ENCODE data around the gene TMEM272.
A peak's percentile ranks its signal among the peaks of the same experiment; 100 is the strongest.
"Not testable (repeated sequence)": the region's sequence is repeated elsewhere in the genome, so short reads cannot be mapped to it uniquely, and the experiment has no call there.

Gene TMEM272

DNA sequence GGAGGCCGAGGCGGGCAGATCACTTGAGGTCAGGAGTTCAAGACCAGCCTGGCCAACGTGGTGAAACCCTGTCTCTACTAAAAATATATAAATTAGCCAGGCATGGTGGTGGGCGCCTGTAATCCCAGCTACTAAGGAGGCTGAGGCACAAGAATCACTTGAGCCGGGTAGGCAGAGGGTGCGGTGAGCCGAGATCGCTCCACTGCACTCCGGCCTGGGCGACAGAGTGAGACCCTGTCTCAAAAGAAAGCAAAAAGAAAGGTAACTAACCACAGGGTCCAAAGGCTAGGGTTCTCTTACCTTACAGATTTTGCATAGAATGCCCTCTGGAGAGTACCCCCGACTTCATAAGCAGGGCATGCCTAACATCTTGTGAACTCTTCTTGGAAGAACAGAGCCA lies 20.3 kb downstream of the TMEM272 start:
- not testable (repeated sequence) for DNase-seq

DNA sequence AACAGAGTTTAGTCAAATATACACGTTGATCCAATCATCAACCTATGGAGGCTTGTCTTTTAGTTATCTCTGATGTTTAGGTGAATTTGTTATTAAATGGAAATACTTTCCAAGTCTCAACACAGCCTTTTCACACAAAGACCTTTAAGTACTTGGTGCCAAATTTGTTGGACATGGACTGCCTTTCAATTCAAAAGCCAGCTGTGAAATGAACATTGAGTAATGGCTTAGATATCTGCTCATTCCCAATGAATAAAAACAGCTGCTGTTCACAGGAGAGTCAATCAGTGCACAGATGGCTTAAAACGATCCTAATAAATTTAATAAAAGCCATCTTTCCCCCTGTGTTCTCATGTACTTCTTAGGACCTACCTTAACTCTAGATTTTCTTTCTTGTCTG lies 21.1 kb downstream of the TMEM272 start:
- no peak for DNase-seq

DNA sequence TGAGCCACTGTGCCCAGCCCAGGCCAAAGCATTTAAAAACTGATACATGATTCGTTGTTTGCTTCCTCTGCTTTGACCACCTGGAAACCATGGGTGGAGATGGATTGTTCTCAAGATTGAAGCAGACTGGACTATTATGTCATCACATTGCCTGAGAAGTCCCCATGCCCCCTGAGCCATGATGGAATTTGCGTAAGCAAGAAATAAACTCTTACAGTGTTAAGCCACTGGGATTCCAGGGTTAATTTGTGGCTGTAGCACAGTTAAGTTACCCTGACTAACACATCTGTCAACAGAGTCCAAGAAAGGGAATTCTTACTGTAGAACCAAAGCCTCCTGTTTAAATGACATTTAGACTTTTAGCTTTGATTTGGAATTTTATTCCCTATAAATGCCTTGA lies 21.6 kb downstream of the TMEM272 start:
- no peak for DNase-seq

DNA sequence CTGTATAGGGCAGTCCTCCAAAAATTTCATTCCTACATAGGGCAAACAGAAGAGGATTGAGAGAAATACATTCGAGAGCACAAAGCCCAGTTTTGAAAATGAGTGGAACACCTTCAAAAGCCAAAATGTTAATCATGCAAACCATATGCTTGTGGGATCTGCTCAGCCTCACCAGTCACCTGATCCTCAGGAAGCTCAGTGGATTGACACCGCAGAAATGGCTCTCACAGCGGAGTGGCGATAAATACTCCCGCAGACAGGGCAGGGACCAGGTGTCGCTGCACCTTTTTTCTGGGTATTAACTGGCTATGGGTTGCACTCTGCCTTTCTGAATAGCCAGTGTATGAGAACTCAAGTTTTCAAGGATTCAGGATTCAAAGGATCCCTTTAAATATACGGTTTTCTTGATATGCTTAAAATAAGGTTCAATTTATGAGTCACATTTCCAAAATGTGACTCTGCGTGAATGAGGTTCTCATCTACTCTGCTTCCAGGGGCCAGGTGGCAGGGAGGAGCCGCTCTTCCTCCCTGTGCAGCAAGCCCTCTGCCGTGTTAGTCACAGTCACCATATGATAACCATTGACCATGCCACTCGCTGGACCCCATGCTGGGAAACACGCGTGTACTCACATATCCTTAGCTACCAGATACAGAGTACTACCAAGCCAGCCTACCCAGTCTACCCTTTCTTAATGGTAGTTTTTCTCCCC lies 22.7 kb downstream of the TMEM272 start:
- DNase-seq: peak in 1 of 2 experiments; percentile 26

DNA sequence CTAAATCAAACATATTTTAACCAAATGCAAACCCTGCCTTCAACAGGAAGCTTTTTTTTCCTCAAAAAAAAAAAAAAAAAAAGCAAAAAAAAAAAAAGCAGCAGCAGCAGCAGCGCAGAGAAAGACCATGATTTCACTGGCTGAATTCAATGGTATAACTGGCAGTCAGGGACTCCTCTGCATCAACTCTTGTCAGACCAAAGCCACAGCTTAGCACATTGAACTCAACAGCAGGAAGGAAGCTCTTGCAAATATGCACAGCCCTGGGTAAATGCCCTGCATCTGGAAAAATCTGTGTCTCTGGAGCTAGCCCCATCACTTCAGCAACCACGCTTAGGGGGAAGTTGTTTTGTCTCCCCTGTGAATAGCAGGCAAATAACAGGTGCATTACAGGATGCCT lies 23.4 kb downstream of the TMEM272 start:
- DNase-seq: no peak

DNA sequence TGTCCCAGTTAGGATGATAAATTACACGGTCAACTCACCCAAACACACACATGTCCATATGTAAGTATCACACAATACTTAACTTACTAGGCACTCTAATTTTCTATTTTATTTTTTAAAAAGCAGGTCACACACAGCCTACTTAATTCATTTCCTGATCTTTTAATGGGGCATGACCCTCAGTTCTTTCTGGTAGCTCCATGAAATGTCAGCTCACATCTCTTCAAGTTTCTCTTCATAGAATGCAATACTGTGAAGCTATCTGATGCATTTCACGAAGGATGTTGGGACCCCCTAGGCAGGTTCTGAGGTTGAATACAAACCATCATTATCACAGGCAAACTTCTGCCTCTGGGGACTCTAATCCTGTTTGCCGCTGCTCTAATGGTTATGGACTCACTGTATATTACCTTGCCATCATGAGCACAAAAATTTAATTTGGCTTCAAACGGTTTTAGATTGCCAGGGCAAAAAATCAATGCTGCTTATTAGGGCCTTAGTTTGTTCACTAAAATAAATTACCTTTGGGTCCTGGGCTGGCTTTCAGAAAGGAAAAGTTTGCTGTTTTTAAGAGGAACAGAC lies 24.9 kb downstream of the TMEM272 start:
- DNase-seq: no peak

DNA sequence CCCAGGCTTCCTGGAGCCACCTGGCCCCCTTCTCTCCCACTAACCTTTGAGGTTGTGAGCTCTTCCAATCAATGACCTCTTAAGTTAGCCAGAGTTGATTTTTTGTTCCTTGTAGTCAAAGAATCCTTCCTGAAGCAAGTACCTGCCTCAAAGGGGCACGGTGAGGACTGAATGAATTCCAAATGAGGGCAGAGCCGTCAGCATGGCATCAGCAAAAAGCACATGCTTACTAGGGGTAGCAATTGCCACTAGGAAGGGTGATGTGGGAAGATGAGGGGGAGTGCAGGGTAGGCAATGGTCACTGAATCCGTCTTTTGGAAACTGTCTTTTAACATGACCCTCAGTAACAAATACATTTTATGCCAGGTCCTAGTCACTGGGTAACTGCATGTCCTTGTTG lies 25.4 kb downstream of the TMEM272 start:
- no peak for DNase-seq

DNA sequence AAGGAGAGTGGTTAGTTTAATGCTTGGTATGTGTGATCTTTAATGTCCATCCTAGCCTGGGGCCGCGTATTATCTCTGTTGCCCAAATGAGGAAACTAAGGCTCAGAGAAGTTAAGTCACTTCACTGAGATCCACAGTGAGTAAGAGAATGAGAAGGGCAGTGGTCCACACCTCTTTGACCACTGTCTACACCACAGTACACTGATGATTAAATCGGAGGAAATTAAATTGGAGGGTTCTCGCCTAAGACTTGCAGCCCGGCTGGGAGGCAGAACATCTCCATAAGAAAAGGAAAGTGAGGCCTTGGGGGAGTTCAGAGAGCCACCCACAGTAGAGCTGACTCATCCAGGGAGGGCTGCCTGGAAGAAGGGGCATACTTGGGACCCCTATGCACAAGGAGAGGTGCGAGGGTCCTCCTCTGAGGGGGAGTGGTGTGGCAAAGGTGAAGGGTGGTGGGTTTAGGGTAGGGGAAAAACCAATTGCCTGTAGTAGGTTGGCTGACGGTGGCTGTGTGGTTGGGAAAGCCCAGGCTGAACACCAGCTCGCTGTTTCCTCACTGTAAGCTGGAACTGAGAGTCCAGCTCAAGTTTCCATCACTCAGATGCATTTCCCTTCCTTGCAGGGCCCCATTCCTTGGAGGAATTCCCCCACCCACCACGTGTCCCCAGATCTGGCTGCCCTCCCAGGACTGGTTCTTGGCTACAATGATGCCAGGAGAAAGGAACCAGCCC lies 26.0 kb downstream of the TMEM272 start:
- no peak for DNase-seq

DNA sequence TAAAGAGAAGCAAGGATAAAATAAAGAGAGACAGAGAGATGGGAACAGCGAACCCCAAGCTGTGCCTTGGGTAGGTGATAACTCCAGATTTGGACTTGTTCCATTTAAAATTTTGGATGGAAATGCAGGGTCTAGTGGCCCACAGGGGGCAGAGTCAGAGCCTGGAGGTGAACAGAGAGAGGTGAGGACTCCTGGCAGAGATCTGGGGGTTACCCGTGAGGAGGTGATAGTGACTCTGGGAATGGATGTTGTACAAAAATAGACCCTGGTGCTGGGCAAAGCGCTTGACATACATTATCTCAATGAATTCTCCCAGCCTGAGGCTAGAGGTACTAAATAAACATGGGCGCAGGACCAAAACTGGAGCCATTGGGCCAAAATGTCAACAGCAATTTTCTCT lies 26.7 kb downstream of the TMEM272 start:
- DNase-seq: no peak

DNA sequence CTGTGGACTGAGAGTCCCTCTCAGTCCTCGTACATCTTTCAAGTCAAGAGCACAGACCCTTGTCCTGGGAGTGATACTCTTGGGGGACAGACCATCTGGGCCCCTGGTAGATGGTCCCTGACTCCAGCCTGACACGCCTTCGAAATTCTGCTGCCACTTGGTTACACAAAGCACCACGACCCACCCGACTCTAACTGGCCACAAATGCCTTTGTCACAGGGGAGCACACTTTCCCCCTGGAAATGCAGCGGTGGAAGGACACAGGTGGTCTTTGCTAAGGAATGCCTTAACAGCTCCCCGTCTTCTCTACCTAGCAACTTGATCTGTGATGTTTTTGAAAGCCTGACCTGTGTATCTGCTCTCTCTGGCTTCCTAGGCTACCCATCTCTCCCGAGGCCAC lies 27.3 kb downstream of the TMEM272 start:
- no peak for DNase-seq

DNA sequence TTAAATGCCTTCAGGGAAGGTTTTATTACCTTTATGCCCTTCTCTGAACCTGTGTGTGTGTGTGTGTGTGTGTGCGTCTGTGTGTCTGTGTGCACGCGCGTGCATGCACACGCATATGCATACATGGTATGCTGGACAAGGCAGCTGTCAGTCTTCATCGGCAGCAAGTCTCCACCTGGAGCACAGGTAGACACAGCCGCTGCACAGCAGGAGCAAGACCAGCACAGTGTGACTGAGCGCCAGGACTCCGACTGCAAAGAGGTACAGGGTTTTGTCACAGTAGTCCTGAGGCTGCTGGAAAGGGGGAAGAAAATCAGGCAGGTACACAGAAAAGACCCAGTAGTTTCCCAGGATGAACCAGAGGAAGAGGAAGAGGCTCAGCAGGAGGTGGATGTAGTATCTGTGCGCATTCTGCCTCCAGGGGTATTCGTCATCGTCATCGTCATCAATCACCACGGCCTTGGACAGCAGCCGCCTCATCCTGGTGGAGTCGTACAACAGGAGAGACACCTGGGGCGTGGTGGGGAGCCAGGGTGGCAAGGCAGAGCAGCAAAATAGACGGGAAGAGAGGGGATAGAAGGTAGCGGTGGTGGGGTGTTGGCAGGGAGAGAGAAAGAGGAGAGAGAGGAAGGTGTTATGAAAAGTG lies 28.2 kb downstream of the TMEM272 start:
- no peak for DNase-seq

DNA sequence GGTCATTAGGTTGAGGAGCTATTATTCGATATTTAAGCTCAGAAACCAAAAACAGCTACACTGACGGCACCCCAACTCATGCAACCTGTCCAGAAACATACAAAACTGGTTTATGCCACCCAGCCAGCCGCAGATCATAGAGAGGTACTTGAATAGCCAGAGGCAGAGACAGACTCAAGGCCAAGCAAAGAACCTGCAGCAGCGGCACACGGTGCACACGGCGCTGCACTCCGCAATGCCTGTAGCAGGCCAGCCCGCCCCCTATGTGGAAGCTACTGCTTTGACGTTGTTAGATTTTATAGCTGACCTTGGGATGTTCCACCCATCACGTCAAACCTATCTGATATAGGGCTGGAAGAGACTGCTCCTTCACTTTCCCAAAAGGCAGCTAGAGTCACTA lies 29.1 kb downstream of the TMEM272 start:
- no peak for DNase-seq

DNA sequence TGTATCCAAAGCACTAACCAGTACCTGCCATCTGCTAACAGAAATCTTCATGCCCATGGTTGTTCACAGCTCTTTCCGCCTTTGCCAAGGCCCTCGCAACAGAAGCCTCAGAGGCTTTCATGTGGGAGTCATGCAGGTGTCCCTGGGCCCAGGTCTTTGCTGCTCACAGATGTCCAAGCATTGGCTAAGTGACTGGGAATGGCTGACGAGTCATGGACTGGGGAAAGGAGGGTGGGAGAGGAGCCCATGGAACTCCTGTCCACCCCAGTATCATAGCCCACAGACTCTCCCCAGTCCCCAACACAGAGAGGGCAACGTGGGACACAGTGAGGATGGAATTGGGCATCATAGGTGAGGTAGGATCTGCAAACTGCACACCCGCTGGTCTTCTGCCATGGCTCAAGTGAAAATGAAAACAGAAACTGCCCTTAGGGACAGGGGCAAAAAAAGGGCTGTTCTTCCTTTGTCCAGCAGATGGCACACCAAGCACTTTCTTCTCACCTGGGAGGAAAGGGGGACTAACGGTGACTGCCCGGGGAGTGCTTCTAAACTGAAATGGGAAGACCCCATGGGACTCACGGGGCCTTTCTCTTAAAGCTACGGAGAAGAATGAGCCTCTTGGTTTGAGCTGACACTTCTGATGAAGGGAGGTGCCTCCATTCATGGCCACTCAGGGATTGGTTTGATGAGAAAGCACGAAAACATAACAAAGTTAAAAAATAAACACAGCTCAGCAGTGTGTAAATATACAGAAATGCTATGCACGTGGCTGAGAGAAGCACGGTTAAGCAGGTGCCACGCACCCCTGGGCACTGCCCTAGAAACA lies 29.9 kb downstream of the TMEM272 start:
- DNase-seq: no peak

DNA sequence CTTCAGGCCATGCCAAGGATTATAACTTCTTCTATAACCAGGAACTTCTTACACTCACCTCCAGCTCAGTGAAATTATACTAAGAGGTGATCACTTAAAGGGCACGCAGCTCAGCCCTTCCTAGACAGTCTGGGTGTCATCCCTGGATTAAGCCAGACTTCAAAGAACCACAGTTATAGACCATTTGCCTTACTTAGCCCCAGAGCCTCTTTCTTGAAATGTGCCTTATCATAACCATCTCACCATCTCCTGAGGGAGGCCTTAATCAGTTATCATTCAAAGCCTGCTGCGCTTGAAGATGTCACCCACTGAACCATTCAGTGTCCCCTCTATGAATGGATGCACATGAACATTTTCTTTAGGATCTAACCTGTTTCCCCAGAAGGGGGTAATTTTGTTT lies 30.9 kb downstream of the TMEM272 start:
- DNase-seq: no peak

DNA sequence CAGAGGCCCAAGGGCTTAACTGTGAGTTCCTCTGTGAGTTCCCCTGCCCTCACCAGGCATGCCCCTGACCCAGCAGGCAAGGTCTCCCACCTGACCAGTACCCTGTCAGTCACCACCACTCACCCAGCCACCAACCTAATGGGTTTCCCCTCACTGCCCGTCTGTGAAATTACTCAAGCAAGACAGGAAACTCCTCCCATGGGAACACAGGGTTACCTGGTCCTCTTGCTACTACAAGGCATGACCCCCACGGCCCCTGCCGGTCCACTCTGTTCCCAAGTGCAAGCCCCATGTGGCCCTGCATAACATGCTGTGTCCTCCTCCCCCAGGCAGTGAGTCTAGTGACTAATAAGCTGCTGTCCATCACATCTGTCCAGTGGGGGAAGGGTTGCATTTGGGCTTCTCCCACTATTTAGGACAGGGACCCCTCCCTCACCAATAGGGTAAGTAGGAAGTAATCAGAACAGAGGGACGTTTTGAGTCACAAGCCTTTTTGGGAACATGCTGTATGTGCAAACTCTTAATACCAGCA lies 33.0 kb downstream of the TMEM272 start:
- no peak for DNase-seq

DNA sequence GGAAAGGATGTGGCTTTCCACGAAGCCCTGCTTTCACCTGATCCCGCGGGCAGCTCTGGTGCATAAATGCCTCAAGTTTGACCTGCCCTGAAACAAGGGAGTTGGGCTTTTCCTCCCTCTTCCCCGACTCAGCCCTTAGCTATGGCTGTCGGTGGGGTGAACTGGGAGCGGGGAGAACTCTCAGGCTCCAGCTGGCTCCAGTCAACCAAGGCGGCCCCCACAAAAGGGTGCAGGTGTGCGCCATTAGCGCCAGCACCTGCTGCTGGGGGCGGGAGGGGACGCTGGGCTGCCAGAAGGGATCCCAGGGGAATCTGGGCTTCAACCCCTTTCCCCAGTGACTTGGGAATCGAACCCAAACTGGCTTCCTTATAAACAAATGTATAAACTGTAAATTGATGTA lies 33.9 kb downstream of the TMEM272 start:
- no peak for DNase-seq

DNA sequence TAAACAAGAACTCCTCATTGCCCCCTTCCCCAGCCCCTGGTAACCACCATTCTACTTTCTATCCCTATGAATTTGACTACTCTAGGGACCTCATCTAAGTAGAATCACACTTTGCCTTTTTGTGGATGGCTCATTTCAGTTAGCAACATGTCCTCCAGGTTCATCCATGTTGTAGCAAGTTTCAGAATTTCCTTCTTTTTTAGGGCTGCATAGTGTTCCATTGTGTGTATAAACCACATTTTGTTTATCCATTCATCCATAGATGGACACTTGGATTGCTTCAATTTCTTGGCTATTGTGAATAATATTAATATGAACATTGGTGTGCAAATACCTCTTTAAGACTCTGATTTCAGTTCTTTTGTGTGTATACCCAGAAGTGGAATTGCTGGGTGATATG lies 36.2 kb downstream of the TMEM272 start:
- DNase-seq: no peak

DNA sequence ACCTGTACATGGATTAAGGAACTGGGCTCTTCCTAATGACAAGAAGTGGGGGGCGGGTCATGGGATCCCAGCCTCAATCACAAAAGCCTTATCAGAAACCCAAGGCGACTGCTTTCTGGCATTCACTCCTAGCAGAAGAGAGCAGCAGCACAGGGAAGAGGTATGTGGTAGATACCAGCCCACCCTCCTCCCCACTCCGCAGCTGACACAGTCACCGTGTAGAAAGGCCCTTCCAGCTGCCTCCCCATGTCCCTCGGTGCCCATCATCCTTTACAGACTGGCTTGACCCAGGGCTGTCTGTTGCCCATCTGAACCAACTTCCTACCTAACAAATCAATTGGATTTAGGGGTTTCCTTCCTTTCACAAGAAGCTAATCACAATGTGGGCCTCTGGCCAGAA lies 37.9 kb downstream of the TMEM272 start:
- no peak for DNase-seq

DNA sequence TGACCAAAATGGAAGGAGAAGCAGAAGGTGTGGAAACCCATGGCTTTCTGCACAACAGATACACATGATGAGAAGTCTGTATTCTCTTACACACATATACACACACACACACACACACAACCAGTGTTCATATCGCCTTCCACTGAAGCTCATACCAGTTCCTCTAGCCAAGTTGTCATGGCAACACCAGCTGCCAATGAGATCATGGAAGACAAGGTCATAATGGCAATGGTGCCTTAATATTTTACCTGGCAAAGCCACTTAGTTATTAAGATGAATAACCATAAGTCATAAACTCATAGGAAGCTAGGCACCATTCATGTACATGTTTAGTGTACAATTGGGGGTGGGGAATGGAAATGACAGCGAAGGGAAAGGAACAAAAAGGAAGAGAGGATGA lies 38.4 kb downstream of the TMEM272 start:
- no peak for DNase-seq

DNA sequence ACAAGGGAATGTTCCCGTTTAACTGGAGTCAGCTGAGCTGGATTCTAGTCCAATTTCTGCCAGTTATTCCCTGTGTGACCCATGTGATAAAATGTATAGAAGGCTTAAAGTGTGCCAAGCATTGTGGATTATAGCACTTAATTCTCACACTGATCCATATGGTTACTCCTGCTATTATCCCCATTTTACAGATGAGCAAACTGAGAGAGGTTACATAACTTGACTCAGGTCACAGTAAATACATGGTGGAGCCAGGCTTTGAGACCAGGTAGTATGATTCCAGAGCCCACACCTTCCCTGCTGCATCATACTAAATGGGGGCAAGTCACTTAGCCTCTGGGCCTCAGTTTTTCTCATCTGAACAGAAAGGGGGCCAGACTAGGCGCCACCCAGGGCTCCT lies 39.1 kb downstream of the TMEM272 start:
- no peak for DNase-seq

DNA sequence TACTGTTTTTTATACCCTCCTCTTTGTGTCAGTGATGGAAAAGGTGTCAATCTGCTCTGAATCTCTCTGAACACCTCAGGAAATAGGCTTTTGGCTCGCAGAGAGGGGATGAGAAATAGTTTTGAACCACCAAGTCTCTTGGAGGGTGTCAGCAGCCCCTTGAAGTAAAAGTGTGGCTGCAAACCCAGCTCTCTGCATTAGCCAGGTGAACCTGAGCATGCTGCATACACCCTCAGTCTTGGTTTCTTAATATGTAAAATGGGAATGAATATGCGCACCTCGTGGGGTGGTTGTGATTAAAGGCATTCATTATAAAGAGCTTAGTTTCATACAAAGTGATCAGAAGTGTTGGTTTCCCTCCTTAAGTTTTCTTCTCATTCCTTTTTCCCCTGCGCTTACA lies 39.7 kb downstream of the TMEM272 start:
- DNase-seq: no peak

DNA sequence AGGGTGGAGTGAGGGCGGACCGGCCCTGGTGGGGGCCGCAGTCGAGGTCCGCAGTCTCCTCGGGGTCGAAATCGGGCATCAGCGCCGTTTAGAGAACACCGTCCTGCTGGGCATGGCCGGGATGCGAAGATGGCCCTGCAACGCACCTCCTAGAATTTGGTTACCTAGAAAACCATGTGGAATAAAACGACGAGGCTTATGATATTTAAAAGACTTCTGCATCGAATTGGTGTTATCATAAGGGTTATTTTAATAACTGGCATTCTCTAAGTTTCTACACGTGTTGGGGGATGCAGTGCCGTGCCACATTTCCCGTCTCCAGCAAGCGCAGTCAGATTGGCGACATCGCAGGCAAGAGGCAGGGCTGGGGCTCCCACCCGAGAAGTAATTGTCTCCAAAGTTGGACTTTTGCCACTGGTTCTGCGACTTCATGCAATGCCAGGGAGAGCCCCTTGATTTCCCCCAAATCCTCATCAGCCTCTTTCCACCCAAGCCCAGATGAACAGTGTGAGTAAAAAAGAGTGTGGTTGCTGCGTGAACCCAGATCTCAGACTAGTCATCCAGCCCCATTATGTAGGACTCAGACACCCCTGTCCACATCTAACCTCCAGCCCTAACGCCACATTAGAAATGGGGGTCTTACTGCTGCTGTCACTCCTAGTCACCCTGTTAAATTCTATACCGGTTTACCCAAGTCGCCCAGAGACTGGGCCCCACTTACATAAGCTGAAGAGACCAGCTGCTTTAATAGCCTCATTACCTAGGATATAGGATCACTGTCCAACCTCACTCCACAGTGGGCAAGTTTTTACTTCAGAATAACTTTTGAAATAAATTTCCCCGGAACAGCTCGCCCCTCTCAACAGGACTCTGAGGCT lies 40.4 kb downstream of the TMEM272 start:
- no peak for DNase-seq

Data from cerebellar nuclear complex (tissue), 1 donor.